KMS-11 (cell line): Measurements from ENCODE around the gene CDCP1.
"Not testable (repeated sequence)": the region's sequence is repeated elsewhere in the genome, so short reads cannot be mapped to it uniquely, and the experiment has no call there.

Experiments
- H2AFZ ChIP-seq: fragments of 200-600 bp; sonication (generic); 2 replicates; pipeline ENCODE4 v1.6.1; 2016; ENCODE audit warnings: antibody characterized with exemption, mixed run types, low read depth
- H3K27ac ChIP-seq: fragments of 200-600 bp; sonication (generic); 2 replicates; pipeline ENCODE4 v1.6.1; 2016; ENCODE audit warnings: mild to moderate bottlenecking, mixed run types
- H3K27me3 ChIP-seq: fragments of 200-600 bp; sonication (generic); 2 replicates; pipeline ENCODE4 v1.6.1; 2017; ENCODE audit warnings: mild to moderate bottlenecking, low read depth, mixed run types, moderate library complexity; ENCODE audit not compliant: insufficient read depth
- H3K36me3 ChIP-seq: fragments of 200-600 bp; sonication (generic); 2 replicates; pipeline ENCODE4 v1.6.1; 2017; ENCODE audit warnings: mild to moderate bottlenecking, mixed run types; ENCODE audit not compliant: insufficient read depth
- H3K4me1 ChIP-seq: fragments of 200-600 bp; sonication (generic); 2 replicates; pipeline ENCODE4 v1.6.1; 2016; ENCODE audit warnings: mild to moderate bottlenecking, low read depth, mixed run types; ENCODE audit not compliant: poor library complexity, severe bottlenecking
- H3K4me2 ChIP-seq: fragments of 200-600 bp; sonication (generic); 2 replicates; pipeline ENCODE4 v1.7.0; 2016; ENCODE audit warnings: mild to moderate bottlenecking, mixed run types
- H3K4me3 ChIP-seq: fragments of 200-600 bp; sonication (generic); IDR thresholded peaks from 2 replicates; pipeline ENCODE4 v1.6.1; 2017; ENCODE audit warnings: low read depth, low read length, mixed read lengths; ENCODE audit not compliant: insufficient read depth
- H3K79me2 ChIP-seq: fragments of 200-600 bp; sonication (generic); 2 replicates; pipeline ENCODE4 v1.6.1; 2016; ENCODE audit warnings: low read depth, mixed run types; ENCODE audit not compliant: insufficient read depth
- H3K9ac ChIP-seq: fragments of 200-600 bp; sonication (generic); 2 replicates; pipeline ENCODE4 v1.6.1; 2016; ENCODE audit warnings: mild to moderate bottlenecking, mixed run types
- H4K20me1 ChIP-seq: fragments of 200-600 bp; sonication (generic); 2 replicates; pipeline ENCODE4 v1.6.1; 2016; ENCODE audit warnings: mild to moderate bottlenecking, mixed run types; ENCODE audit not compliant: insufficient read depth
- TF ChIP-seq, protein P1 (sequence below): fragments of 200-600 bp; sonication (generic); conservative IDR thresholded peaks from 2 replicates; pipeline ENCODE4 v1.6.1; 2017; ENCODE audit warnings: low read depth, mild to moderate bottlenecking, antibody characterized with exemption, low read length, moderate library complexity, mixed read lengths

CDCP1 gene

DNA sequence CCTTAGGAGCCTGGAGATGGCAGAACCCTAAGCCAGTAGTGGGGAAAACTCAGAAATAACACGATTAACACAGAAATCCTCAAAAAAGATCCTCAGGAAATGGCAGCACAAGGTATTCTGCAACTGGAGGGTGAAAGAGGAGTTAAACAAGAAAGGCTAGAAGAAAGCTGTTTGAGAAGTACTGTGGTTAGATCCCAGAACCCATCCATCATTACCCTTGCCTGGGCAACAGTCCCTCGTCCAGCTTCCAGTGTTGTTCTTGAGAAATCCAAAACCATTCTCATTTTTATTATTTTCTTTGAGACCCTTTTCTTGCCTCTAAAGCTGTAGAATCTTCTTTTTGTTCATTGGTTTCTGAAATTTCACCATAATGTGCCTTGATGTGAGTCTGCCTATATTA lies 2.7 kb upstream of the CDCP1 start:
- Histone ChIP-seq H2AFZ (no peak overlapping the region), H3K27me3 (no peaks in the 10 kb centered on the region), H3K9ac (no peak overlapping the region), H3K4me3 (no peak overlapping the region), H3K27ac (no peak overlapping the region), H3K36me3 (no peaks in the 10 kb centered on the region), H3K79me2 (no peaks in the 10 kb centered on the region), H3K4me2 (no peak overlapping the region), H3K4me1 (no peaks in the 10 kb centered on the region), H4K20me1 (no peaks in the 10 kb centered on the region)
- TF ChIP-seq, protein P1, sequence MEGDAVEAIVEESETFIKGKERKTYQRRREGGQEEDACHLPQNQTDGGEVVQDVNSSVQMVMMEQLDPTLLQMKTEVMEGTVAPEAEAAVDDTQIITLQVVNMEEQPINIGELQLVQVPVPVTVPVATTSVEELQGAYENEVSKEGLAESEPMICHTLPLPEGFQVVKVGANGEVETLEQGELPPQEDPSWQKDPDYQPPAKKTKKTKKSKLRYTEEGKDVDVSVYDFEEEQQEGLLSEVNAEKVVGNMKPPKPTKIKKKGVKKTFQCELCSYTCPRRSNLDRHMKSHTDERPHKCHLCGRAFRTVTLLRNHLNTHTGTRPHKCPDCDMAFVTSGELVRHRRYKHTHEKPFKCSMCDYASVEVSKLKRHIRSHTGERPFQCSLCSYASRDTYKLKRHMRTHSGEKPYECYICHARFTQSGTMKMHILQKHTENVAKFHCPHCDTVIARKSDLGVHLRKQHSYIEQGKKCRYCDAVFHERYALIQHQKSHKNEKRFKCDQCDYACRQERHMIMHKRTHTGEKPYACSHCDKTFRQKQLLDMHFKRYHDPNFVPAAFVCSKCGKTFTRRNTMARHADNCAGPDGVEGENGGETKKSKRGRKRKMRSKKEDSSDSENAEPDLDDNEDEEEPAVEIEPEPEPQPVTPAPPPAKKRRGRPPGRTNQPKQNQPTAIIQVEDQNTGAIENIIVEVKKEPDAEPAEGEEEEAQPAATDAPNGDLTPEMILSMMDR, result no peak

DNA sequence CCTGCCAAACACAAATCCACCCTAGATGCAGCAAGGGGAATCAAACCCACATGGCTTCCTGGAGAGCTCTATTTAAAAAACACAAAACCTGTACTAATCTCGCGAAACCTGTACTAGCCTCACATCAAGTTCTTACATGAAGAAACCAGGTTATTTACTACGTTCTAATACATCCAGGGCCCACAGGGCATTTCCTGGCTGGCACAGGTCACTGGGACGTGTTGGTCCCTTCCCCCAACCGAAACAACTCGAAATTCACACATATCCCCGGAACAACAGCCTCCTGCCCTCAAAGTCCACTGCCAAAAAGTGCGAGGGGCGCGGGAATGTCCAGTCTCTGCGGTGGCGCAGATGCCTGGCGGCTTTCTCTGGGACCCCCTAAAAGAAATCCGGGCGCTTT lies 955 bp downstream of the CDCP1 start:
- no peaks in the 10 kb centered on the region for H3K79me2 ChIP-seq
- TF ChIP-seq, protein P1, result no peak
- no peaks in the 10 kb centered on the region for H3K4me1 ChIP-seq
- H3K36me3 ChIP-seq, result no peaks in the 10 kb centered on the region
- H3K27ac ChIP-seq, result no peak overlapping the region
- no peak overlapping the region for H3K4me3 ChIP-seq
- H4K20me1 ChIP-seq, result no peaks in the 10 kb centered on the region
- H3K27me3 ChIP-seq, result no peaks in the 10 kb centered on the region
- H3K4me2 ChIP-seq, result no peak overlapping the region
- no peak overlapping the region for H2AFZ ChIP-seq
- no peak overlapping the region for H3K9ac ChIP-seq

DNA sequence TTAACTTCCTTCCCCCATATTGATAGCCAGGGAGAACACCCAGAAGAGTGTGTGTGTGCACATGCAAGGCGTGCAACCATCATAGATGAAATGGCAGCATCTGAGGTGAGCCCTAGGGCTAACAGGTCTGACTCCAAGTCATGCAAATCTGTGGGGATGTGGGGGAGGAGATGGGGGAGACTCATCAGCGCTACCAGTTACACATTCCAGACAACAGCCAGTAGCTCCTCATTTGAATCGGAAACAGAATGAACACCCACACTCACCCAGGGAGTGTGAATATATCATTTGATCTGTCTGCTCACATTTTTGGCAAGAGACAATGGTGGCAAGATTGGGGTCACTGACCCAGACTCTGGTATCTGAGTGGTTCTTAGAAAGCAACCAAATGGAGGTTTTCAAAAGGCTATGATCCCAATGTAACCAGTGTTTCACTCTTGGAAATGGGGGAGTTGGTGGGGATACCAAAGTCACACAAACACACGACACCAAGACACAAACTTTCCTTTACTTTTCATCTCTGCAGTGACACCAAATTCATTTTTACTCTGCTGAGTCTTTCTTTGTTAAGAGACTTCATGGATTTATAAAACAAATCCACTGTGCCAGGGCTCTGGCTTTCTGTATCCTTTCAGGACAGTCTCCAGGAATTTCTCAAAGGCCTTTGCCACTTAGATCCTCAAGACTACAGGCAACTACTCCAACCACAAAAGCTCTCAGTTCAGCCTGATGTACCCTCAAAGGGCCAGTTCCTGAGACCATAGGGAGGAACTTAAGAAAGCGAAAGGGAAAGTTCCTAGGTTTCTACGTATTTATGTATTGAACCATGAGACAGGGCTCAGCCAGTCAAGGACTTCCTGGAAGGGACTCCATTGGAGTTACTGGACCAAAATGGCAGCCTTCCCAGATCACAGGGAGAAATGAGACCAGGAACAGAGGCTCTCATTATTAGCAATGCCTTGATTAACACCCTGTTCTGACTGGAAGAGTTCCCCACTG lies 2.2 kb downstream of the CDCP1 start:
- TF ChIP-seq, protein P1, result no peak
- Histone ChIP-seq H3K4me2 (no peak overlapping the region), H3K4me1 (no peaks in the 10 kb centered on the region), H4K20me1 (no peaks in the 10 kb centered on the region), H3K9ac (no peak overlapping the region), H3K27ac (no peak overlapping the region), H3K4me3 (no peak overlapping the region), H3K79me2 (no peaks in the 10 kb centered on the region), H3K36me3 (no peaks in the 10 kb centered on the region), H2AFZ (no peak overlapping the region), H3K27me3 (no peaks in the 10 kb centered on the region)

DNA sequence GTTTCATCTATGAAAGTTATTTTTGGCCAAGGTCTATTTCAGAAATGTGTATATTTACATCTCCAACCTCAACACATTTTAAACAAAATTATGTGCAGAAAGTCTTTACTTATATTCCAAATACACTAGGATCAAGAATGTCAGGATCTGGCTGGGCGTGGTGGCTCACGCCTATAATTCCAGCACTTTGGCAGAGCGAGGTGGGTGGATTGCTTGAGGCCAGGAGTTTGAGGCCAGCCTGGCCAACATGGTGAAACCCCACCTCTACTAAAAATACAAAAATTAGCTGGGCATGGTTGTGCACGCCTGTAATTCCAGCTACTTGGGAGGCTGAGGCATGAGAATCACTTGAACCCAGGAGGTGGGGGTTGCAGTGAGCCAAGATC lies 5.4 kb downstream of the CDCP1 start:
- not testable (repeated sequence) for H3K27ac ChIP-seq, H4K20me1 ChIP-seq, H3K79me2 ChIP-seq, H3K36me3 ChIP-seq, H3K9ac ChIP-seq, H2AFZ ChIP-seq, H3K4me3 ChIP-seq, H3K4me1 ChIP-seq, H3K27me3 ChIP-seq, H3K4me2 ChIP-seq

DNA sequence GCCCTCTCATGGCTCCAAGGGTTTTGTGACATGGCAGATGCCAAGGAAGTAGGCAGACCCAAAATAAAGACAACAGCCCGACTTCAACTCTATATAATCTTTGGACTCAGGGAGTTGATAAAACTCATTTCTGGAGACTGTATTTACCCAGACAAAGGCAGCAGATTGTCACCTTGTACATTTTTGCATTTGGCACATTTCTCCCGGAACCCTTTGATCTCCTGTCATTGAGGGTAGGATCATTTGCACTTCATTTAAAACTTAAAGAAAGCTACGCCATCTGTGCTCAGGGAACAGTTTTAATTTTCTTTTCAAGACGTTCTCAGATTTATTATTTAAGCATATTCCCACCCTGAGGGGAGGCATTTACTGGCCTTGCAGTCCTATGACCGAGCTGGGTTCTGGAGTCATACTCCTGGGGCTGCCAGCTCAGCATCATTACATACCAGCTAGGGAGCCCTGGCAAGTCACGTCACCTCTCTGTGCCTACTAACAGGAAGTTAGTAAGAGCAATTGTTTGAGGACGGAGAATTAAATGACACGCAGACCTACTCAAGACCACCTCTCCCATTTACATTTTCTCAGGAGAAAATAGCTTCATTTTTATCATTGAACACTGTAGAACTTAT lies 5.9 kb downstream of the CDCP1 start:
- Histone ChIP-seq H3K4me2 (no peak overlapping the region), H2AFZ (no peak overlapping the region), H4K20me1 (no peaks in the 10 kb centered on the region), H3K9ac (no peak overlapping the region), H3K4me1 (no peaks in the 10 kb centered on the region), H3K36me3 (no peaks in the 10 kb centered on the region), H3K4me3 (no peak overlapping the region), H3K27me3 (no peaks in the 10 kb centered on the region), H3K79me2 (no peaks in the 10 kb centered on the region), H3K27ac (no peak overlapping the region)
- TF ChIP-seq, protein P1, result no peak
